Esophagus squamous epithelium (tissue), 5 donors: ENCODE measurements around the gene UTRN. TPM values are rescaled to one million over a fixed set of nuclear protein-coding genes. Genes with fewer than 3 reads are reported as not detected.

Experiments
- DNase-seq: peaks from one replicate; lab custom pipeline; 2025; lab: John Stamatoyannopoulos, UW
- H3K27ac ChIP-seq, 4 donors: fragments of 200-600 bp; sonication (generic); one replicate each; pipeline ENCODE4 v1.5.1; 2016 to 2019; ENCODE audit warnings: mild to moderate bottlenecking in 1 of 4
- H3K27me3 ChIP-seq, 4 donors: fragments of 200-600 bp; sonication (generic); 1 replicate in 3 of 4; 2 replicates in 1 of 4; pipeline versions ENCODE4 v1.5.1 to v1.6.0; 2017 to 2021; ENCODE audit warnings: antibody characterized with exemption in 1 of 4
- H3K36me3 ChIP-seq, 3 donors: fragments of 200-600 bp; sonication (generic); one replicate each; pipeline ENCODE4 v1.5.1; 2016 to 2019
- H3K4me1 ChIP-seq, 3 donors: fragments of 200-600 bp; sonication (generic); one replicate each; pipeline ENCODE4 v1.5.1; 2017 to 2019
- H3K4me3 ChIP-seq, 4 donors: fragments of 200-600 bp; sonication (generic); 1 replicate in 3 of 4; 2 replicates in 1 of 4; pipeline ENCODE4 v1.5.1; 2016 to 2019; ENCODE audit warnings: mild to moderate bottlenecking in 2 of 4, moderate library complexity in 1 of 4
- H3K9me3 ChIP-seq, 3 donors: fragments of 200-600 bp; sonication (generic); one replicate each; pipeline ENCODE4 v1.5.1; 2016 to 2019
- POLR2A ChIP-seq, 4 donors: fragments of 450-650 bp; IDR thresholded peaks; one replicate each; pipeline ENCODE4 v1.6.1; 2017; ENCODE audit warnings: antibody characterized with exemption in 4 of 4, mild to moderate bottlenecking in 4 of 4, moderate library complexity in 3 of 4
- WGBS, 2 donors: methylation state at CpG; one replicate each; pipeline ENCODE4 v1.1.5; 2018; 5-methylcytosine and 5-hydroxymethylcytosine counted together
- intact Hi-C: fragments of 100-400 bp; cut with DNase I; formaldehyde crosslinking; loops from one replicate; pipeline ENCODE4 v1.15.0; 2022
- total RNA-seq, 4 donors: library from RNA; depleted of rRNA; stranded (reverse); fragments of >200 nt; gene quantifications; one replicate each; pipeline ENCODE4 v1.1.0, GENCODE V29; 2016
- TF ChIP-seq, protein P1 (sequence below), 6 experiments: fragments of 450-650 bp in 4 of 6; fragments of 200-600 bp in 2 of 6; sonication (generic) in 2 of 6; IDR thresholded peaks; one replicate each; pipeline ENCODE4 v1.5.1; 2016 to 2019; ENCODE audit warnings: antibody characterized with exemption in 6 of 6, mild to moderate bottlenecking in 4 of 6, moderate library complexity in 4 of 6
- donor health status: DM: yes; HTN: yes; CAD: no.

UTRN gene
- total RNA-seq, 4 donors from 2014 or later: 43.8 to 148 (median 69.8) TPM

DNA sequence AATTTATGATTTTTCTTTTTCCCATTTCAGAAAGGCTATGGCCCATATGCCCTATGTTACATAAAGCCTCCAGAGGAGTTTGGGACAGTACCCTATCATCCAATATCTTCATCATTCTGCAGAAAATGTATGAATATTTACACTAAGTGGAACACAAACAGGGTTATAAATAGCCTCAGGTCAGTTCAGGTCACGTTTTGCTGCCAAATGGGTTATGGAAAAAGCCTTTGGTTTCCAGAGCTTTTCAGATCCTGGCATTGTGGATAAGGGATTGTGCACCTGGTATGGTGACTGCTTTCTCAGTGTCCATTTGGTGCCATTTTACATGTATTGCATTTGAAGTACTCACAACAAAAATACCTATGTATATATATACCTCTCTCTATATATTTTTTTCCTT is 29.4 kb downstream of the UTRN start:
- no peak for DNase-seq
- 35 to 61% methylated on average over 1 of the region's 1 CpG for whole genome bisulfite sequencing, 2 donors

DNA sequence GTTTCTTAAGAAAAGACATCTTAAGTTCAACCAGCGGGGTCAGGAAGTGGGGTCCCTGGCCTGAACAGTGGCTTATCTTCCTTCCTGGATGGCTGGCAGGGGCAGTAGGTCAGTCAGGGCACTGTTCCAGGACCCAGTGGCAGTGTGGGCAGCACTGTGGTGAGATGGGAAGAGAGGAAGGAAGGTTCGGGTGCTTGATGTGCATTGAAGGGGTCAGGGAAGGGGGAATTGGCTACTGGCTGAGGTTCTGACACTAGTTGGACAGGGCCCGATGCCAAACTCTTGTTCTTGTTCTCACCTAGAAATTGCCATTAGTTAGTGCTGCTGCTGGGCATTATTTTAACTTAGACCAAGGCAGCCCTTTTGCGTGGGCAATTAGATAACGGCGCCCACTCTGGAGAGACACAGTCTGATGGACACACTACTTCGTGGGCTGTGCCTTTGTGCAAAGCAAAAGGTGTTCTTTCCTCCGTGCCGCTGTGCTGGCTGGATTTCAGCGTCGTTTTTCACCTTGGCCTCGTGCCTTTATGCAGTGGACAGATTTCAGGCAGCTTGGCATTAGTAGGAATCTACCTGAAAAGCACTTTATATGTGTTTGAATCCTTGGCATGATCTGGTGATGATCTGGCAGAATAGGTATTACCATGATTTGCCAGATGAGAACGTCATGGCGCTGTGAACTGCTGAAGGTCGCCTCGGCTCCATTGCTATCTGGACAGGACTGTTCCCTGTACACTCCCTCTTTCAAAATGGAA is 30.3 kb downstream of the UTRN start:
- TF ChIP-seq, protein P1, sequence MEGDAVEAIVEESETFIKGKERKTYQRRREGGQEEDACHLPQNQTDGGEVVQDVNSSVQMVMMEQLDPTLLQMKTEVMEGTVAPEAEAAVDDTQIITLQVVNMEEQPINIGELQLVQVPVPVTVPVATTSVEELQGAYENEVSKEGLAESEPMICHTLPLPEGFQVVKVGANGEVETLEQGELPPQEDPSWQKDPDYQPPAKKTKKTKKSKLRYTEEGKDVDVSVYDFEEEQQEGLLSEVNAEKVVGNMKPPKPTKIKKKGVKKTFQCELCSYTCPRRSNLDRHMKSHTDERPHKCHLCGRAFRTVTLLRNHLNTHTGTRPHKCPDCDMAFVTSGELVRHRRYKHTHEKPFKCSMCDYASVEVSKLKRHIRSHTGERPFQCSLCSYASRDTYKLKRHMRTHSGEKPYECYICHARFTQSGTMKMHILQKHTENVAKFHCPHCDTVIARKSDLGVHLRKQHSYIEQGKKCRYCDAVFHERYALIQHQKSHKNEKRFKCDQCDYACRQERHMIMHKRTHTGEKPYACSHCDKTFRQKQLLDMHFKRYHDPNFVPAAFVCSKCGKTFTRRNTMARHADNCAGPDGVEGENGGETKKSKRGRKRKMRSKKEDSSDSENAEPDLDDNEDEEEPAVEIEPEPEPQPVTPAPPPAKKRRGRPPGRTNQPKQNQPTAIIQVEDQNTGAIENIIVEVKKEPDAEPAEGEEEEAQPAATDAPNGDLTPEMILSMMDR (IDR thresholded peaks at IDR 0.05): no peak
- no peak for TF ChIP-seq POLR2A (IDR thresholded peaks at IDR 0.05)
- intact Hi-C loops: no loop called here
- 85 to 91% methylated on average over 11 to 16 of the region's 16 CpGs for WGBS, 2 donors
- H3K36me3 ChIP-seq: no peaks in the 10 kb centered on the region
- no peak overlapping the region for H3K4me3 ChIP-seq
- DNase-seq: no peak
- H3K4me1 ChIP-seq: peaks cover 3 to 47% (median 18%) of the 10 kb centered on the region in 3 donors
- no peaks in the 10 kb centered on the region for H3K9me3 ChIP-seq
- H3K27ac ChIP-seq: peak overlapping the region in 2 of 4 donors; percentile 14 to 59
- H3K27me3 ChIP-seq: no peaks in the 10 kb centered on the region

More for the DNA sequence above, 29.4 kb downstream of the UTRN start:
- TF ChIP-seq POLR2A (IDR thresholded peaks at IDR 0.05): no peak
- TF ChIP-seq, protein P1 (IDR thresholded peaks at IDR 0.05): no peak
- Histone ChIP-seq H3K4me3 (no peak overlapping the region), H3K27me3 (no peaks in the 10 kb centered on the region), H3K36me3 (peaks cover 0 to 6% (median 0%) of the 10 kb centered on the region in 3 donors), H3K4me1 (peaks cover 3 to 39% (median 18%) of the 10 kb centered on the region in 3 donors), H3K27ac (peak overlapping the region in 3 of 4 donors; percentile 12 to 66 (median 59)), H3K9me3 (no peaks in the 10 kb centered on the region)
- intact Hi-C loops: no loop called here

DNA sequence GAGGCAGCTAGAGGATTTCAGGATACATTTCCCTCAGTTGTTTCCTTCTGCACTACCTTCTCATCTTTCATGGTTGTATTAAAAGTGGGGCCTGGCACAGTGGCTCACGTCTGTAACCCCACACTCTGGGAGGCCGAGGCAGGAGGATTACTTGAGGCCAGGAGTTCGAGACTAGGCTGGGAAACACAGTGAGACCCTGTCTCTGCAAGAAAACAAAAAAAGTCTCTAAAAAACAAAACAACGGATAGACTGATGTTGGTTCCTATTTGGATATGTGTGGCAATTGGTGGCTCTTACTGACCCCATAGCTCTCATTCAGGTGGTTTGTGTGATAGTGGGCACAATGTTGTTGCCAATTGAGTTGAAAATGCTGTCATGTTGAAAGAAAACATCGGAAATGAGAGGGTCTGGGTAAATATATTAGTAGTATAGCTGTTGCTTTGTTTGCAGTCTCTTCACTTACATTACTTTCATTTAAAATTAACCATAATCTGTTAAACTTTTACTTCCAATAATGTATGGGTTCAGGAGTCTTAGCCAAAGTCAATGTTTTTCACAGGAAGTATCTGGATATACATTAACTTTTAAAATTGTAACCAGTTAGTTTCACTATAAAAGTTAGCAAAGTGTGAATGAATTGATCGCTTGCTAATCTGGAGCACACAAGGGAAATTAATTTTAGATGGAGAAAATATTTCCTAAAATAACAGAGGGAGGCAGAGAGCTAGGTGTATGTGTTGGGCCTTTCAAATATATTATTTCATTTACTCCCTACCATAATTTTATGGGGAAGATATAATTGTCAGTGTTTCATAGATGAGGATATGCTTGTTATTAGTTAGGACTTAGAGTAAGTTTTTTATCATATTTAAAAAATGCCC is 31.1 kb downstream of the UTRN start:
- H3K27ac ChIP-seq: peak overlapping the region in 1 of 4 donors; percentile 59

DNA sequence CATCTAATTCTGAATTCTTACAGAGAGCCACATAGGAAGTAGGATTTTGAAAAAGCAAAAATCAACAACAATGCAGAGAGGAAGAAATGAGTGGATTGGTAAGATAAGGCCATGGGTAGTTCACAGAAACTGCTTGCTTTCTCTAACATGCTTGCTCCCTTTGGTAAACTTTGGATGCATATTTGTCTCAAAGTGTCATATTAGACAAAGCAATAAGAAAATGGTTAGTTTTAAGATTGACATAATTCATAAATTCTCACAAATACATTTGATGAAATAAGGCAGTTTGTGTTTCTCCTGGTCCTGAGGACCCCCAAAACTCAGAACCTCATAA is 31.7 kb downstream of the UTRN start:
- Histone ChIP-seq H3K4me1 (peaks cover 3 to 55% (median 18%) of the 10 kb centered on the region in 3 donors), H3K9me3 (no peaks in the 10 kb centered on the region), H3K36me3 (no peaks in the 10 kb centered on the region), H3K27me3 (no peaks in the 10 kb centered on the region), H3K4me3 (no peak overlapping the region), H3K27ac (no peak overlapping the region)
- DNase-seq: no peak
- no peak for TF ChIP-seq POLR2A (IDR thresholded peaks at IDR 0.05)
- TF ChIP-seq, protein P1 (IDR thresholded peaks at IDR 0.05): no peak
- intact Hi-C loops: no loop called here

More for the DNA sequence above, 31.1 kb downstream of the UTRN start:
- Histone ChIP-seq H3K4me1 (peaks cover 3 to 55% (median 18%) of the 10 kb centered on the region in 3 donors), H3K36me3 (no peaks in the 10 kb centered on the region), H3K9me3 (no peaks in the 10 kb centered on the region), H3K4me3 (no peak overlapping the region), H3K27me3 (no peaks in the 10 kb centered on the region)
- TF ChIP-seq, protein P1 (IDR thresholded peaks at IDR 0.05): no peak
- whole genome bisulfite sequencing, 2 donors: 90 to 91% methylated on average over 6 of the region's 6 CpGs
- intact Hi-C loops: no loop called here
- DNase-seq: no peak

DNA sequence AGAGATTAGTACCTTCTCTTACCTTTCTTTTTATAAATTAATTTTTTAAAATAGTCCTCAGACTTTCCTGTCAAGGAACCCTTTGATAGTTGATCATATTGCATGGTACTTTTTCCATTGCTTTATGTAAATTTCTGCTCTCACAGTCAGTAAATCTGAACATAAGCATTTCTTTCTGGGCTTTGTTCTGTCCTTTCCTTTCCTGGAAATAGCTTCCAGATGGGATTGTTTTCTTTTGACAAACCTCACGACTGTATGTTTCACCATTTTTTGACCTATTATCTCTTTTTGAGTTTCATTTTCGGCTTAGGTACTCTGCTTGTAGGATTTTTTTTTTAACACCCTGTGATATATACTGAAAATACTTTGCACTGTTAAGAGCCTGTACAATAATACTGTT is 32.6 kb downstream of the UTRN start:
- TF ChIP-seq, protein P1 (IDR thresholded peaks at IDR 0.05): no peak
- no peak for TF ChIP-seq POLR2A (IDR thresholded peaks at IDR 0.05)
- no peaks in the 10 kb centered on the region for H3K27me3 ChIP-seq
- H3K4me1 ChIP-seq: peaks cover 3 to 62% (median 18%) of the 10 kb centered on the region in 3 donors
- no peaks in the 10 kb centered on the region for H3K9me3 ChIP-seq
- H3K27ac ChIP-seq: no peak overlapping the region
- WGBS, 2 donors: 33 to 51% methylated on average over 2 of the region's 2 CpGs
- intact Hi-C loops: no loop called here
- no peaks in the 10 kb centered on the region for H3K36me3 ChIP-seq
- no peak for DNase-seq
- H3K4me3 ChIP-seq: no peak overlapping the region
